ENCODE measurements around the gene PDE8A. TPM values are rescaled to one million over a fixed set of nuclear protein-coding genes. Genes with fewer than 3 reads are reported as not detected.
A peak's percentile ranks its signal among the peaks of the same experiment; 100 is the strongest.

The PDE8A gene
- total RNA-seq, 3 donors from 2014 or later: 45.1 to 60.5 (median 58.3) TPM

DNA sequence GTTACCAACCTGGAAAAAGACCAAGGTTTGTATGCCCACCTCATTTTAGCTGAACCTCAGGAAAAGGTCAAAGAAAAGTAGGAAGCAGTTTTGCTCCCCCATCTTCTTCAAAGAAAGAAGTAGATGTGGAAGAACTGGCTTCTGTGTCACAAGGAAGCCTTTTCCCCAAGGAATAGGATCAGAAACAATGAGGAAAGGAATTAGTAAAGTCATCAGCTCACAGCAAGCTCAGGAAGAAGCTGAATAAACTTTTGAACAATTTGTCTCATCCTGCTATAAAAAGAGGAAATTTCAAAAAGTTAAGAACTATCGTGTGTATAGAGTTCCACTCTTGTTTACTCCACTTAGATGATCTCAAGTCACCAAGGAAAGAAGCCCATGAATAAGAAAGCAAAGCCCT is 174.2 kb downstream of the PDE8A start:
- no peak overlapping the region for H3K27ac ChIP-seq
- TF ChIP-seq, protein P1, sequence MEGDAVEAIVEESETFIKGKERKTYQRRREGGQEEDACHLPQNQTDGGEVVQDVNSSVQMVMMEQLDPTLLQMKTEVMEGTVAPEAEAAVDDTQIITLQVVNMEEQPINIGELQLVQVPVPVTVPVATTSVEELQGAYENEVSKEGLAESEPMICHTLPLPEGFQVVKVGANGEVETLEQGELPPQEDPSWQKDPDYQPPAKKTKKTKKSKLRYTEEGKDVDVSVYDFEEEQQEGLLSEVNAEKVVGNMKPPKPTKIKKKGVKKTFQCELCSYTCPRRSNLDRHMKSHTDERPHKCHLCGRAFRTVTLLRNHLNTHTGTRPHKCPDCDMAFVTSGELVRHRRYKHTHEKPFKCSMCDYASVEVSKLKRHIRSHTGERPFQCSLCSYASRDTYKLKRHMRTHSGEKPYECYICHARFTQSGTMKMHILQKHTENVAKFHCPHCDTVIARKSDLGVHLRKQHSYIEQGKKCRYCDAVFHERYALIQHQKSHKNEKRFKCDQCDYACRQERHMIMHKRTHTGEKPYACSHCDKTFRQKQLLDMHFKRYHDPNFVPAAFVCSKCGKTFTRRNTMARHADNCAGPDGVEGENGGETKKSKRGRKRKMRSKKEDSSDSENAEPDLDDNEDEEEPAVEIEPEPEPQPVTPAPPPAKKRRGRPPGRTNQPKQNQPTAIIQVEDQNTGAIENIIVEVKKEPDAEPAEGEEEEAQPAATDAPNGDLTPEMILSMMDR (IDR thresholded peaks at IDR 0.05): no peak
- TF ChIP-seq POLR2AphosphoS5 (IDR thresholded peaks at IDR 0.05) (no peak), POLR2A (IDR thresholded peaks at IDR 0.05) (no peak)
- intact Hi-C loops (cut with DNase I; ENCODE audit: low total_unique reads): no loop called here

DNA sequence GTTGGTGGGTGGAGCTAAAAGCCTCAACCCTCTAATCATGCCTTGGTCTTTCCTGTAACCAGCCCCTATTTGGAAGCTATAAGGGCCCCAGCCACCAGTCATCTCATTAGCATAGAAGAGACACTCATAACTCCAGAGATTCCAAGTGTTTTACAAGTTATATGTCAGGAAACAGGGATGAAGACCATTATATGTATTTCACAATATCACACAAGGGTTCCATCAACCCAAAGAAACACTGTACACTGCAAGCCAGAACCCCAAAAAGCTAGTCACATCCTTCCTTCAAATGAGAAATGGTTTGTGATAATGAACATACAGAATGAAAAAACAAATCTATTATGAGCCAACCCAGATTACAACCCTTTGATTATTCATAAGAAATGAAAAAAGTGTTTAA is 175.7 kb downstream of the PDE8A start:
- DNase-seq (ENCODE audit: low spot score in 2 of 2): no peak
- no peaks in the 10 kb centered on the region for H3K36me3 ChIP-seq
- TF ChIP-seq, protein P1 (IDR thresholded peaks at IDR 0.05): no peak
- TF ChIP-seq POLR2AphosphoS5 (IDR thresholded peaks at IDR 0.05) (no peak), POLR2A (IDR thresholded peaks at IDR 0.05) (no peak)
- no peaks in the 10 kb centered on the region for H3K9me3 ChIP-seq
- H3K4me1 ChIP-seq: no peaks in the 10 kb centered on the region
- H3K27ac ChIP-seq: no peak overlapping the region
- H3K4me3 ChIP-seq: no peak overlapping the region
- intact Hi-C loops (cut with DNase I; ENCODE audit: low total_unique reads): no loop called here
- H3K27me3 ChIP-seq: no peaks in the 10 kb centered on the region

More for the DNA sequence above, 174.2 kb downstream of the PDE8A start:
- H3K27me3 ChIP-seq: no peaks in the 10 kb centered on the region
- no peak overlapping the region for H3K4me3 ChIP-seq
- no peak for DNase-seq (ENCODE audit: low spot score in 2 of 2)
- H3K9me3 ChIP-seq: no peaks in the 10 kb centered on the region
- no peaks in the 10 kb centered on the region for H3K36me3 ChIP-seq
- H3K4me1 ChIP-seq: no peaks in the 10 kb centered on the region

DNA sequence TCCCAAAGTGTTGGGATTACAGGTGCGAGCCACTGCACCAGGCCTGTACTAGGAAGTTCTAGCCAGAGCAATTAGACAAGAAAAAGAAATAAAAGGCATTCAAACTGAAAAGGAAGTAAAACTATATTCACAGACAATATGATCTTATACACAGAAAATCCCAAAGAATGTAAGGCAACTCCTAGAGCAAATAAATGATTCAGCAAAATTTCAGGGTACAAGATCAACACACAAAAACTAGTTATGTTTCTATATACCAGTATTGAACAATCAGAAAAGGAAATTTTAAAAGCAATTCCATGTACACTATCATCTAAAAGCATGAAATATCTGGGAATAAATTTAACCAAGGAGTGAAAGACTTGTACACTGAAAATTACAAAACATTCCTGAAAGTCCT is 180.6 kb downstream of the PDE8A start:
- Histone ChIP-seq H3K36me3 (no peaks in the 10 kb centered on the region), H3K27ac (no peak overlapping the region), H3K27me3 (no peaks in the 10 kb centered on the region), H3K4me1 (no peaks in the 10 kb centered on the region), H3K9me3 (no peaks in the 10 kb centered on the region), H3K4me3 (no peak overlapping the region)
- TF ChIP-seq POLR2AphosphoS5 (IDR thresholded peaks at IDR 0.05): no peak
- intact Hi-C loops (cut with DNase I; ENCODE audit: low total_unique reads): no loop called here
- no peak for DNase-seq (ENCODE audit: low spot score in 2 of 2)

DNA sequence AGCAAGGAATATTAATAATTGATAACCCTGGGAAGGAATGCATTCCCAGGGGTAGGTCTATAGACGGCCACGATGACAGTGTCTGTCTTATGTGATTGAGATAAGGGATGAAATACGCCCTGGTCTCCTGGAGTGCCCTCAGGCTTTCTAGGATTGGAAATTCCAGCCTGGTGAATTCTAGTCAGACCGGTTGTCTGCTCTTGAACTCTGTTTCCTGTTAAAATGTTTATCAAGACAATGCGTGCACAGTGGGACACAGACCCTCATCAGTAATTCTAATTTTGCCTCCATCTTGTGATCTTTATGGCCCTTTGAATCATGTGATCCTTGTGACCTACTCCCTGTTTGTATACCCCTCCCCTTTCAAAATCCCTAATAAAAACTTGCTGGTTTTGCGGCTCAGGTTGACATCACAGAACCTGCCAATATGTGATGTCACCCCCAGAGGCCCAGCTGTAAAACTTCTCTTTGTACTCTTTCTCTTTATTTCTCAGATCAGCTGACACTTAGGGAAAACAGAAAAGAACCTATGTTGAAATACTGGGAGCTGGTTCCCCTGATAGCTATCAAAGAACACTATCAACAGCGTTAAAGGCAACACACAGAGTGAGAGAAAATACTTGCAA is 183.3 kb downstream of the PDE8A start:
- H3K9me3 ChIP-seq: no peaks in the 10 kb centered on the region
- DNase-seq (ENCODE audit: low spot score in 2 of 2): peak in 1 of 2 donors; percentile 37
- H3K4me1 ChIP-seq: no peaks in the 10 kb centered on the region
- intact Hi-C loops (cut with DNase I; ENCODE audit: low total_unique reads): no loop called here
- H3K36me3 ChIP-seq: no peaks in the 10 kb centered on the region
- no peaks in the 10 kb centered on the region for H3K27me3 ChIP-seq
- no peak overlapping the region for H3K4me3 ChIP-seq
- H3K27ac ChIP-seq: peak overlapping the region in 1 of 2 donors; percentile 66
- TF ChIP-seq, protein P1 (IDR thresholded peaks at IDR 0.05): no peak
- TF ChIP-seq POLR2A (IDR thresholded peaks at IDR 0.05): no peak
- TF ChIP-seq POLR2AphosphoS5 (IDR thresholded peaks at IDR 0.05): no peak

DNA sequence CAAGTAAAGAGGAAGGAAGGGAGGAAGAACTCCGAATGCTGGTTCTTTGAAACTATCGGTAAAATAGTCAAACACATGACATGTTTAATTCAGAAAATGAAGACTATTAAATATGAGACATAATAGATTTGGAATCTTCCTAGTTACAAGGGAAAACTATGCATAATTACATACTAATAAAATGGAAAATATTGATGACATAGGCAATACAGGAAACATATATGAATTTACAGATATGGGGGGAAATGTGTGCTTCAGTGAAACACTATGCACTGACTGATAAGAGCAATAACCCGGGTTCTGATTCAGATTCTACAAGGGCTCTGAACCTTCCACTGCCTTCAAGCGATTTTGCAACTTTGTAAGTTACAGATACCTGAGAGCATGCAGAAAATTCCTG is 185.9 kb downstream of the PDE8A start:
- intact Hi-C loops (cut with DNase I; ENCODE audit: low total_unique reads): no loop called here
- Histone ChIP-seq H3K4me3 (no peak overlapping the region), H3K4me1 (no peaks in the 10 kb centered on the region), H3K36me3 (no peaks in the 10 kb centered on the region), H3K27me3 (no peaks in the 10 kb centered on the region), H3K9me3 (peaks cover 0 to 7% of the 10 kb centered on the region in 2 donors), H3K27ac (no peak overlapping the region)
- no peak for DNase-seq (ENCODE audit: low spot score in 2 of 2)
- TF ChIP-seq POLR2AphosphoS5 (IDR thresholded peaks at IDR 0.05): no peak
- TF ChIP-seq, protein P1 (IDR thresholded peaks at IDR 0.05): no peak
- TF ChIP-seq POLR2A (IDR thresholded peaks at IDR 0.05): no peak

Data from breast epithelium (tissue), 4 donors.